Stimulated activated CD4-positive, alpha-beta T cell treated with anti-CD3 and anti-CD28 coated beads, Interleukin-1b, Interleukin-23, amount 100 ng/mL, for 24 hours (primary cell): ENCODE data around the gene NUDC.
A peak's percentile ranks its signal among the peaks of the same experiment; 100 is the strongest.
"Not testable (repeated sequence)": the region's sequence is repeated elsewhere in the genome, so short reads cannot be mapped to it uniquely, and the experiment has no call there.

Source experiments
- DNase-seq, 4 experiments: peaks; one replicate each; pipeline ENCODE4 v3.0.0-alpha.2; 2020; ENCODE audit warnings: low read depth in 4 of 4, low spot score in 1 of 4

NUDC gene

DNA sequence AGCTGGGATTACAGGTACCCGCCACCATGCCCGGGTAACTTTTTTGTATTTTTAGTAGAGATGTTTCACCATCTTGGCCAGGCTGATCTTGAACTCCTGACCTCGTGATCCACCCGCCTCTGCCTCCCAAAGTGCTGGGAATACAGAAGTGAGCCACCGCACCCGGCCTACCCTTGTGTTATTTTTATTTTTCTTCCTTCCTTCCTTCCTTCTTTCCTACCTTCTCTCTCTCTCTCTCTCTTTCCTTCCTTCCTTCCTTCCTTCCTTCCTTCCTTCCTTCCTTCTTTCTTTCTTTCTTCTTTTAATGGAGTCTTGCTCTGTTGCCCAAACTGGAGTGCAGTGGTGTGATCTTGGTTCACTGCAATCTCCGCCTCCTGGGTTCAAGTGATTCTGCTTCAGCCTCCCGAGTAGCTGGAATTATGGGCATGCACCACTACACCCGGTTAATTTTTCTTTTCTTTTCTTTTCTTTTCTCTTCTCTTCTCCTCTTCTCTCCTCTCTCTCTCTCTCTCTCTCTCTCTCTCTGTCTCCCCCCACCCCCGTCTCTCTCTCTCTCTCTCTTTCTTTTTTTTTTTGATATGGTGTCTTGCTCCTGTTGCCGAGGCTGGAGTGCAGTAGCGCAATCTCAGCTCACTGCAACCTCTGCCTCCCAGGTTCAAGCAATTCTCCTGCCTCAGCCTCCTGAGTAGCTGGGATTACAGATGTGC lies 68.0 kb downstream of the NUDC start:
- DNase-seq, result not testable (repeated sequence)

DNA sequence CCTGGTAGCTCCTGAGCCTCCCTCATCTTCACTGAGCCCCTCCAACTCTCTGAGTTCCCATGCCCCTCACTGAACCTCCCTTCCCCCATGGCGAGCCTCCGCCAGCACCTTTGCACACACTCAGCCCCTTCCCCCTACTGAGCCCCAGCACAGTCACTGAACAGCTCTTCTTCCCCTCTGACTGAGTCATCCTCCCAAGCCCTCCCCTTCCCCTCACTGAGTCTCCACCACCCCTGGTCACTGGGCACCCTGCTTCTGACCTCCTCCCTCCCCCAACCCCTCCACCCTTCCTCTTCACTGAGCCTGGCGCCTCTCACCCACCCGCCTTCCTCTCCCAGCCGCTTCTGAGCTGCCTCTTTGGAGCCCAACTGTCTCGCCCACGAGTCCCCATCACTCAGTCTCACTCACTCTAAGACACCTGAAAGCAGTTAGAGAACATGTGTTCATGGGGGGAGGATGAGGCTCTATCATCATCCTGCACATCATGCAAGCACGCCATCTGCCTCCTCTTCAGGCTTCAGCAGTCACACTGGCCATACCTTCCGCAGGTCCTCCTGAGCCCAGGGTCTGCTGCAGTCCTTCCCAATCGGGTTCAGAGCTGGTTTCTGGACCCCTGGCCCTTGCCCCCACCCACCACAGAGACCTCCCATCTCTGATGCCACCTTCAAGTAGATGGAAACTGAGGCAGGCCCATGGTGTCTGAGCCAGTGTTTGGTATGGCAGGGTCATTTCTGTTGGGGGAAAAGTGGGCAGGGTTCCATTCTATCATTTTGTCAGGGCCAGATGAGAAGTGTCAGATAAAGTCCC lies 70.0 kb downstream of the NUDC start:
- no peak for DNase-seq

DNA sequence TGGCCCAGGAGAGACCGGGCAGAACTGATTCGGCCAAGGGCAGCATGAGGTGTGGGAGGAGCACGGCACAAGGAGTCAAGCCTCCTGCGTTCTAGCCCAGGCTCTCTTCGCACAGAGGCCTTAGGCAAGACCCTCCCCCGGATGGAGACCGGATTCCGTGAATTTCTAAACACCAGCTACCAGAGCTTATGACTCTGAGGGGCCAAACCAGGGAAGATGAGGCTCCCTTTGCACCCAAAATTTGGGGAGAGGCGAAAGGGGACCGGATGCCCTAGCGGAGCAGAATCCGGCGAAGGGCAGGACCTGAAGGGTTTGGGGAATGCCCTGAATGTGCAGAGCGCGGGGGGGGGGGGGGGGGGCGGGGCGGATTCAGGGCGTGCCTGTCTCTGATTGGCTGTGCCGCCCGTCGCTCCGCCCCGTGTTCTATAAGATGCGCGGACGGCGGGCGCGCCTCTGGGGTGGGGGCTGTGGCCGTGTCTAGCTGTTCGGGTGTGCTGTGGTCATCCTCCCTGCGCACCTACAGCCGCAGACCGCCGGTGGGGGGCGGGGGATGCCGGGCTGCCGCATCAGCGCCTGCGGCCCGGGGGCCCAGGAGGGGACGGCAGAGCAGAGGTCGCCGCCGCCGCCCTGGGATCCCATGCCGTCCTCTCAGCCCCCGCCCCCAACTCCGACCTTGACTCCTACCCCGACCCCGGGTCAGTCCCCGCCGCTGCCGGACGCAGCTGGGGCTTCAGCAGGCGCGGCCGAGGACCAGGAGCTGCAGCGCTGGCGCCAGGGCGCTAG lies 71.9 kb downstream of the NUDC start, which contains the start of gene TRNP1:
Gene TRNP1 (plus strand): TSS at position 456 of the 783 bp plus-strand sequence. CDS start 95 bp downstream, at position 551.
- peak; percentile 45 to 66 (median 50) for DNase-seq

DNA sequence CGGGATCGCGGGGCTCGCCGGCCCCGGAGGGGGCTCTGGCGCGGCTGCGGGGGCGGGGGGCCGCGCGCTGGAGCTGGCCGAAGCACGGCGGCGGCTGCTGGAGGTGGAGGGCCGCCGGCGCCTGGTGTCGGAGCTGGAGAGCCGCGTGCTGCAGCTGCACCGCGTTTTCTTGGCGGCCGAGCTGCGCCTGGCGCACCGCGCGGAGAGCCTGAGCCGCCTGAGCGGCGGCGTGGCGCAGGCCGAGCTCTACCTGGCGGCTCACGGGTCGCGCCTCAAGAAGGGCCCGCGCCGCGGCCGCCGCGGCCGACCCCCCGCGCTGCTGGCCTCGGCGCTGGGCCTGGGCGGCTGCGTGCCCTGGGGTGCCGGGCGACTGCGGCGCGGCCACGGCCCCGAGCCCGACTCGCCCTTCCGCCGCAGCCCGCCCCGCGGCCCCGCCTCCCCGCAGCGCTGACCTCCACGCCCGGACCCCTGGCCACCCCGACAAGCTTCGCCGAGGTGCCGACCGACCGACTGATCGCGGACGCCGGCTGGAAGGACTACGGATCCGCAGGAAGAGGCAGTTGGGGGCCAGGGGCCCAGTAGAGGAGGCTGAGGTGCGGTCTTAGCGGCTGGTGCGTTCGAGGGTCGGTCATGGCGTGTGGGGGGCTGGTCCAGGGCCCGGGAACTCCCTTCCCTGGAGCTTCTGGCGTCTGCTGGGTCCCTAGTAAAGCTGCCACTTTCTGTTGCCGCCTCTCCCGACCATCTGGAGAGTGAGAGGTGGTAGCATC lies 72.7 kb downstream of the NUDC start:
- DNase-seq, result no peak

DNA sequence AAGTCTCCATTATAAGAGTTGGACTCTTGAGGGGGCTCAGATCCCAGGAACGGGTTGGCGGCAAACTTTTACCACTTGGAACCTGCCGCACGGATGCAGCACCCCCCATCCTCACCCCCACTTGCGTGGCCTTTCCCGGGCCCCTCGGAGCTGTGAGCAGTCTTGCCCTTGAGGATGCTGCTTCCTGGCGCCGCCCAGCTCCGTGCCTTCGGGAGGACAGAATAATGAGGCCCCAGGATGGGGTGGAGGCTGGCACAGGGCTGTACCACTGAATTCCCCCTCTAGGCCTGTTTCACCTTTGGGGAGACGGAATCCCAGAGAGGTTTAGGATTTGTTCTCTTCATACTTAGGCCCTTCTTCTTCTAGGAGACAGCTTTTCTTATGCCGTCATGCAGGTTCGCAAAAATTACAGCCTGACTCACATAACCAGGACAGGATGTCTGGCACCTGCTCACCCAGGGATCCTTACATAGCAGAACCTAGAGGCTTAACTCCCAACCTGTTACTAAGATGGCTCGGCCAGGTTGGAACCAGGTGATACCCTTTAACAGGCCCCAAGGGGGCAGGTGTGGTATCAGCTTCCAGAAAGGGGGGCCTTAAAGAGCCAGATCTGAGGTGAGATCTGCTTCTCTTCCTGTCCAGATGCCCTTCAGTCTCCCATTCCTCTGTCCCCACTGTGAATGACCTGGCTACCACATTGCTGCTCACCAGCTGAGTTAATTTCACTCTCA lies 73.4 kb downstream of the NUDC start:
- no peak for DNase-seq

DNA sequence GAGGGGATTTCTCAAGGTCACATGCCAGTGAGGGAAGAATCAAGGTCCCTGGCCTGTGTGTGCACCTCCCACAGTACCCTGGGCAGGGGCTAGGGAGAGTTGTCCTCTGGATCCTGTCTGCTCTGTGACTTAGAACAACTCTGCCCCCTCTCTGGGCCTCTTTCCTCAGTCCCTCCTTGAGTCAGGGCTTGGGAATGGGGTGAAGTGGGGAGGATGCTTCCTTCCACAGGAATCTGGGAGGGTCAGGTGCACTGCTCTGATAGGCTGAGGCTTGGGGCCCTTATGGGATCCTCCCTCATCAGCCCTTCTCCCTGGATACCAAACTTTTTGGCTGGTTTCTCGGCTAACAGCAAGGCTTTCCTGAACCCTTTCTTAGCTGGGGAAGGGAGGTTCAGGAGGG lies 74.5 kb downstream of the NUDC start:
- no peak for DNase-seq
